H9 (cell line): Measurements from ENCODE around the gene R3HDM1. TPM values are rescaled to one million over a fixed set of nuclear protein-coding genes. Genes with fewer than 3 reads are reported as not detected.

Experiments
- DNase-seq: peaks from one replicate; pipeline ENCODE4 v3.0.0-alpha.2; 2017
- H2AFZ ChIP-seq: one replicate; pipeline ENCODE4 v1.6.1; 2013; ENCODE audit warnings: mild to moderate bottlenecking, low read length, control low read depth, moderate library complexity
- H2AK5ac ChIP-seq: 2 replicates; pipeline ENCODE4 v1.6.1; 2013; ENCODE audit warnings: low read length, control low read depth, mixed read lengths; ENCODE audit not compliant: insufficient read length
- H2BK120ac ChIP-seq: one replicate; pipeline ENCODE4 v1.6.1; 2013; ENCODE audit warnings: low read depth, mild to moderate bottlenecking, low read length, control low read depth, inconsistent platforms; ENCODE audit not compliant: poor library complexity, severe bottlenecking
- H2BK12ac ChIP-seq: 2 replicates; pipeline ENCODE4 v1.6.1; 2013; ENCODE audit warnings: low read length, control low read depth, mixed read lengths, low read depth; ENCODE audit not compliant: insufficient read length
- H2BK15ac ChIP-seq: 2 replicates; pipeline ENCODE4 v1.6.1; 2013; ENCODE audit warnings: low read depth, low read length, control low read depth
- H2BK20ac ChIP-seq: one replicate; pipeline ENCODE4 v1.6.1; 2013; ENCODE audit warnings: low read depth, mild to moderate bottlenecking, low read length, control low read depth, inconsistent platforms; ENCODE audit not compliant: poor library complexity, severe bottlenecking
- H2BK5ac ChIP-seq: 2 replicates; pipeline ENCODE4 v1.6.1; 2013; ENCODE audit warnings: low read length, control low read depth, mixed read lengths; ENCODE audit not compliant: insufficient read length
- H3K14ac ChIP-seq: 2 replicates; pipeline ENCODE4 v1.6.1; 2013; ENCODE audit warnings: low read length, control low read depth; ENCODE audit not compliant: insufficient read depth
- H3K18ac ChIP-seq: 2 replicates; pipeline ENCODE4 v1.6.1; 2013; ENCODE audit warnings: low read depth, mild to moderate bottlenecking, mixed read lengths, low read length, control low read depth; ENCODE audit not compliant: insufficient read length
- H3K23ac ChIP-seq: 2 replicates; pipeline ENCODE4 v1.6.1; 2013; ENCODE audit warnings: low read length, control low read depth, mixed read lengths, low read depth; ENCODE audit not compliant: insufficient read length
- H3K23me2 ChIP-seq: 2 replicates; pipeline ENCODE4 v1.6.1; 2013; ENCODE audit warnings: low read depth, mild to moderate bottlenecking, mixed read lengths, low read length, control low read depth; ENCODE audit not compliant: insufficient read length, poor library complexity, severe bottlenecking
- H3K27ac ChIP-seq: 2 replicates; pipeline ENCODE4 v1.5.1; 2013; ENCODE audit warnings: low read length, control low read depth, mixed read lengths, low read depth; ENCODE audit not compliant: insufficient read length
- H3K27me3 ChIP-seq: 2 replicates; pipeline ENCODE4 v1.6.1; 2013; ENCODE audit warnings: low read length, control low read depth, inconsistent platforms; ENCODE audit not compliant: insufficient read depth
- H3K4ac ChIP-seq: 2 replicates; pipeline ENCODE4 v1.6.1; 2013; ENCODE audit warnings: low read depth, mild to moderate bottlenecking, control low read depth, inconsistent platforms, low read length, moderate library complexity
- H3K4me1 ChIP-seq: 2 replicates; pipeline ENCODE4 v1.6.1; 2013; ENCODE audit warnings: low read length, control low read depth, inconsistent platforms; ENCODE audit not compliant: insufficient read depth
- H3K4me2 ChIP-seq: 2 replicates; pipeline ENCODE4 v1.6.1; 2013; ENCODE audit warnings: low read length, control low read depth, mixed read lengths; ENCODE audit not compliant: insufficient read length, insufficient read depth
- H3K56ac ChIP-seq: 2 replicates; pipeline ENCODE4 v1.6.1; 2013; ENCODE audit warnings: low read depth, mild to moderate bottlenecking, mixed read lengths, low read length, control low read depth; ENCODE audit not compliant: insufficient read length
- H3K79me1 ChIP-seq: 2 replicates; pipeline ENCODE4 v1.6.1; 2013; ENCODE audit warnings: low read depth, mild to moderate bottlenecking, moderate library complexity, low read length, control low read depth, inconsistent platforms; ENCODE audit not compliant: insufficient read depth, poor library complexity, severe bottlenecking
- H3K79me2 ChIP-seq: 2 replicates; pipeline ENCODE4 v1.6.1; 2013; ENCODE audit warnings: low read length, control low read depth, inconsistent platforms; ENCODE audit not compliant: insufficient read depth
- H3K9ac ChIP-seq: 2 replicates; pipeline ENCODE4 v1.6.1; 2013; ENCODE audit warnings: low read length, control low read depth, mixed read lengths; ENCODE audit not compliant: insufficient read length; ENCODE audit errors: extremely low read depth
- H3K9me3 ChIP-seq: one replicate; pipeline ENCODE4 v1.6.1; 2013; ENCODE audit warnings: low read depth, low read length, inconsistent platforms; ENCODE audit not compliant: control insufficient read depth
- H3T11ph ChIP-seq: one replicate; pipeline ENCODE4 v1.6.1; 2013; ENCODE audit warnings: mild to moderate bottlenecking, low read length, control low read depth, inconsistent platforms
- H4K20me1 ChIP-seq: one replicate; pipeline ENCODE4 v1.6.1; 2013; ENCODE audit not compliant: control insufficient read depth, insufficient read length, insufficient read depth
- H4K5ac ChIP-seq: 2 replicates; pipeline ENCODE4 v1.6.1; 2013; ENCODE audit warnings: low read depth, mild to moderate bottlenecking, mixed read lengths, low read length, control low read depth; ENCODE audit not compliant: insufficient read length
- H4K8ac ChIP-seq: replicated peaks from 2 replicates; pipeline ENCODE4 v1.6.1; 2013; ENCODE audit warnings: low read length, control low read depth, mixed read lengths, low read depth; ENCODE audit not compliant: insufficient read length
- H4K91ac ChIP-seq: 2 replicates; pipeline ENCODE4 v1.6.1; 2013; ENCODE audit warnings: low read depth, mild to moderate bottlenecking, moderate library complexity, mixed read lengths, low read length, control low read depth; ENCODE audit not compliant: insufficient read length
- H3K27ac Mint-ChIP-seq, 3 experiments: 2 replicates in 2 of 3; 3 replicates in 1 of 3; pipeline ENCODE4 v1.8.0; 2020 to 2021; ENCODE audit warnings: mixed read lengths in 3 of 3, mild to moderate bottlenecking in 1 of 3, moderate library complexity in 1 of 3
- H3K27me3 Mint-ChIP-seq: 2 replicates; pipeline ENCODE4 v1.8.0; 2021; ENCODE audit warnings: low read depth, mild to moderate bottlenecking, moderate library complexity, mixed read lengths
- H3K36me3 Mint-ChIP-seq, 3 experiments: 2 replicates in 2 of 3; 3 replicates in 1 of 3; pipeline ENCODE4 v1.8.0; 2020 to 2021; ENCODE audit warnings: low read depth in 3 of 3, mixed read lengths in 3 of 3; ENCODE audit not compliant: insufficient read depth in 1 of 3
- H3K4me1 Mint-ChIP-seq, 2 experiments: 2 replicates each; pipeline ENCODE4 v1.8.0; 2020; ENCODE audit warnings: mixed read lengths in 2 of 2
- H3K4me3 Mint-ChIP-seq, 2 experiments: 2 replicates in 1 of 2; 3 replicates in 1 of 2; pipeline ENCODE4 v1.8.0; 2020 to 2021; ENCODE audit warnings: mild to moderate bottlenecking in 2 of 2, mixed read lengths in 2 of 2, moderate library complexity in 1 of 2
- H3K9me3 Mint-ChIP-seq, 2 experiments: 2 replicates in 1 of 2; 3 replicates in 1 of 2; pipeline ENCODE4 v1.8.0; 2020; ENCODE audit warnings: mild to moderate bottlenecking in 2 of 2, mixed read lengths in 2 of 2, moderate library complexity in 1 of 2
- WGBS: extraction: QIAGEN DNeasy Blood & Tissue Kit; methylation state at CpG from one replicate; pipeline ENCODE4 v1.1.7; 2013; ENCODE audit warnings: missing lambda C conversion rate, low lambda C conversion rate, mixed read lengths; ENCODE audit not compliant: insufficient read length; ENCODE audit errors: extremely low coverage; 5-methylcytosine and 5-hydroxymethylcytosine counted together
- total RNA-seq: library from RNA; stranded (reverse); gene quantifications from 2 replicates; pipeline ENCODE4 v1.2.1, GENCODE V29; 2021
- TF ChIP-seq, protein P1 (sequence below): fragments of 200-600 bp; sonication (generic); conservative IDR thresholded peaks from 3 replicates; pipeline ENCODE4 v1.8.0; 2021; ENCODE audit warnings: antibody characterized with exemption, mild to moderate bottlenecking

Gene R3HDM1
- total RNA-seq, 1 experiment from 2014 or later: 58.8 TPM

DNA sequence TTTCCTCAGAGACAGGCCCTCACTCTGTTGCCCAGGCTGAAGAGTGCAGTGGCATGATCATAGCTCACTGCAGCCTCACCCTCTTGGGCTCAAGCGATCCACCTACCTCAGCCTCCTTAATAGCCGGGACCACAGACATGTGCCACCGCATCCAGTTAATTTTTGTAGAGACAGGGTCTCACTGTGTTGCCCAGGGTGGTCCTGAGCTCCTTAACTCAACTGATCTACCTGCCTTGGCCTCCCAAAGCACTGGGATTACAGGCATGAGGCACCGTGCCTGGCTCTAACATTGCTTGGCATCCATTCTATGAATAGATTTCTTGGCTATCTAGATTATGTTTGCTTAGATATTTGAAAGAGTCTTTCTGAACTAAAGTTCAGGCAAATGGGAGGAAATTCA lies 21.6 kb downstream of the R3HDM1 start:
- Mint-ChIP-seq H3K36me3 (peaks cover 0 to 10% (median 0%) of the 10 kb centered on the region in 3 experiments; a peak in 4 of 7 replicates), H3K4me3 (no peak overlapping the region), H3K27me3 (no peaks in the 10 kb centered on the region), H3K4me1 (peaks cover 13 to 20% of the 10 kb centered on the region in 2 experiments), H3K9me3 (no peaks in the 10 kb centered on the region), H3K27ac (no peak overlapping the region)
- Histone ChIP-seq H3T11ph (no peak overlapping the region), H3K14ac (no peak overlapping the region), H3K9ac (no peak overlapping the region), H3K27me3 (no peaks in the 10 kb centered on the region), H3K4ac (no peak overlapping the region), H3K79me2 (peaks cover 5% of the 10 kb centered on the region; the same call in 1 of the 2 replicates), H2BK12ac (no peak overlapping the region), H4K8ac (no peak overlapping the region), H2AK5ac (no peak overlapping the region), H3K23ac (no peak overlapping the region), H3K4me1 (no peaks in the 10 kb centered on the region; the same call in 1 of the 2 replicates), H2BK120ac (no peak overlapping the region), H4K5ac (no peak overlapping the region), H3K23me2 (no peaks in the 10 kb centered on the region), H2BK5ac (no peak overlapping the region), H3K79me1 (no peaks in the 10 kb centered on the region), H2BK15ac (no peak overlapping the region), H4K20me1 (no peaks in the 10 kb centered on the region), H3K18ac (no peak overlapping the region), H3K9me3 (no peaks in the 10 kb centered on the region), H2AFZ (no peak overlapping the region), H3K4me2 (no peak overlapping the region), H2BK20ac (no peak overlapping the region), H3K27ac (no peak overlapping the region), H3K56ac (no peak overlapping the region), H4K91ac (no peak overlapping the region)
- no CpG with 5 or more reads among the region's 4 CpGs for WGBS
- TF ChIP-seq, protein P1, sequence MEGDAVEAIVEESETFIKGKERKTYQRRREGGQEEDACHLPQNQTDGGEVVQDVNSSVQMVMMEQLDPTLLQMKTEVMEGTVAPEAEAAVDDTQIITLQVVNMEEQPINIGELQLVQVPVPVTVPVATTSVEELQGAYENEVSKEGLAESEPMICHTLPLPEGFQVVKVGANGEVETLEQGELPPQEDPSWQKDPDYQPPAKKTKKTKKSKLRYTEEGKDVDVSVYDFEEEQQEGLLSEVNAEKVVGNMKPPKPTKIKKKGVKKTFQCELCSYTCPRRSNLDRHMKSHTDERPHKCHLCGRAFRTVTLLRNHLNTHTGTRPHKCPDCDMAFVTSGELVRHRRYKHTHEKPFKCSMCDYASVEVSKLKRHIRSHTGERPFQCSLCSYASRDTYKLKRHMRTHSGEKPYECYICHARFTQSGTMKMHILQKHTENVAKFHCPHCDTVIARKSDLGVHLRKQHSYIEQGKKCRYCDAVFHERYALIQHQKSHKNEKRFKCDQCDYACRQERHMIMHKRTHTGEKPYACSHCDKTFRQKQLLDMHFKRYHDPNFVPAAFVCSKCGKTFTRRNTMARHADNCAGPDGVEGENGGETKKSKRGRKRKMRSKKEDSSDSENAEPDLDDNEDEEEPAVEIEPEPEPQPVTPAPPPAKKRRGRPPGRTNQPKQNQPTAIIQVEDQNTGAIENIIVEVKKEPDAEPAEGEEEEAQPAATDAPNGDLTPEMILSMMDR: no peak
- no peak for DNase-seq
